GM19193 (cell line): ENCODE data around the gene GRIN2D.

ENCODE experiments used
- POLR2A ChIP-seq: IDR thresholded peaks from 4 replicates; pipeline ENCODE4 v1.6.1; 2011; ENCODE audit not compliant: insufficient read depth, insufficient read length; ENCODE audit errors: extremely low read depth

The GRIN2D gene

GRCh38 chr19:48400018-48400742, 6.7 kb downstream of the GRIN2D start:
- no peak for TF ChIP-seq POLR2A

- no peak for TF ChIP-seq POLR2A
Measured at GRCh38 chr19:48401287-48401686, 7.8 kb downstream of the GRIN2D start.

- TF ChIP-seq POLR2A = no peak
Measured at GRCh38 chr19:48403606-48404005, 10.1 kb downstream of the GRIN2D start.

GRCh38 chr19:48405010-48405659, 11.7 kb downstream of the GRIN2D start:
- TF ChIP-seq POLR2A = no peak

- TF ChIP-seq POLR2A = no peak
Measured at GRCh38 chr19:48405850-48406249, 12.4 kb downstream of the GRIN2D start.

- no peak for TF ChIP-seq POLR2A
Measured at GRCh38 chr19:48413879-48414587, 20.6 kb downstream of the GRIN2D start.

- TF ChIP-seq POLR2A = no peak
Measured at GRCh38 chr19:48415395-48415794, 21.9 kb downstream of the GRIN2D start.

- TF ChIP-seq POLR2A = no peak
Measured at GRCh38 chr19:48415806-48416221, 22.3 kb downstream of the GRIN2D start.

- no peak for TF ChIP-seq POLR2A
Measured at GRCh38 chr19:48417421-48417820, 24.0 kb downstream of the GRIN2D start.

- no peak for TF ChIP-seq POLR2A
Measured at GRCh38 chr19:48418317-48419064, 25.0 kb downstream of the GRIN2D start.

GRCh38 chr19:48419158-48419920, 25.9 kb downstream of the GRIN2D start:
- no peak for TF ChIP-seq POLR2A

- no peak for TF ChIP-seq POLR2A
Measured at GRCh38 chr19:48421548-48421947, 28.1 kb downstream of the GRIN2D start.

GRCh38 chr19:48424694-48425219, 31.3 kb downstream of the GRIN2D start:
- no peak for TF ChIP-seq POLR2A

- TF ChIP-seq POLR2A = no peak
Measured at GRCh38 chr19:48428670-48429069, 35.2 kb downstream of the GRIN2D start.
